GM08714 (cell line): ENCODE data around the gene SHOX.

Source experiments
- H3K4me3 ChIP-seq: fragments of 200-500 bp; sonication (Bioruptor generic); 2 replicates; pipeline ENCODE4 v1.5.1; 2014; ENCODE audit warnings: mild to moderate bottlenecking, low read length, inconsistent platforms
- ZNF274 ChIP-seq: IDR thresholded peaks from 2 replicates; pipeline ENCODE4 v1.6.1; 2012; ENCODE audit warnings: mild to moderate bottlenecking, low read depth, low read length

The SHOX gene

DNA sequence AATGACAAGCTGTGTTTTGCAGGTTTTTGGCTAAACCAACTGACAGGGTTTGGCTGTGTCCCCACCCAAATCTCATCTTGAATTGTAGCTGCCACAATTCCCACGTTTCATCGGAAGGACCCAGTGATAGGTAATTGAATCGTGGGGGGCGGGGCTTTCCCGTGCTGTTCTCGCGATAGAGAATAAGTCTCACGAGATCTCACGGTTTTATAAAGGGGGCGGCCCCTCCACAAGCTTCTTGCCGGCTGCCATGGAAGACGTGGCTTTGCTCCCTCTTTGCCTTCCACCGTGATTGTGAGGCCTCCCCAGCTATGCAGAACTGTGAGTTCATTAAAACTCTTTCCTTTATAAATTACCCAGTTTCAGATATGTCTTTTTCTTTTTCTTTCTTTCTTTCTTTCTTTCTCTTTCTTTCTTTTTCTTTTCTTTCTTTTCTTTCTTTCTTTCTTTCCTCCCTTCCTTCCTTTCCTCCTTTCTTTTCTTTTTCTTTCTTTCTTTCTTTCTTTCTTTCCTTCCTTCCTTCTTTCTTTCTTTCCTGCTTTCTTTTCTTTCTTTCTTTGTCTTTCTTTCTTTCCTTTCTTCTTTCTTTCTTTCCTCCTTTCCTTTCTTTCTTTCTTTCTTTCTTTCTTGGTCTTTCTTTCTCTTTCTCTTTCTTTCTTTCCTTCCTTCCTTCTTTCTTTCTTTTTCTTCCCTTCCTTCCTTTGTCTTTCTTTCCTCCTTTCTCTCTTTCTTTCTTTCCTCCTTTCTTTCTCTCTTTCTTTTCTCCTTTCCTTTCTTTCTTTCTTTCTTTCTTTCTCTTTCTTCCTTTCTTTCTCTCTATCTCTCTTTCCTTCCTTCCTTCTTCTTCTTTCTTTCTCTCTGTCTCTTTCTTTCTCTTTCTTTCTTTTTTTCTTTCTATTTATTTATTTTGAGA, 54.8 kb downstream of the SHOX start:
- no peak for TF ChIP-seq ZNF274
- H3K4me3 ChIP-seq: no peak overlapping the region

DNA sequence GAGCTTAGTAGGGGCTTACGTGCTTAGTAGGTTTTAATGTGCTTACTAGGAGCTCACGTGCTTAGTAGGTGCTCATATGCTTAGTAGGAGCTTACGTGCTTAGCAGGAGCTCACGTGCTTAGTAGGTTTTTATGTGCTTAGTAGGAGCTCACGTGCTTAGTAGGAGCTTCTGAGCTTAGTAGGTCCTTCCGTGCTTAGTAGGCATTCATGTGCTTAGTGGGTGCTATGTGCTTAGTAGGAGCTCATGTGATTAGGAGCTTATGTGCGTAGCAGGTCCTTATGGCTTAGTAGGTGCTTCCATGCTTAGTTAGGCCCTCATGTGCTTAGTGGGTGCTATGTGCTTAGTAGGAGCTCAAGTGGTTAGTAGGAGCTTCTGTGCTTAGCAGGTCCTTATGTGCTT, 59.4 kb downstream of the SHOX start:
- H3K4me3 ChIP-seq: no peak overlapping the region
- TF ChIP-seq ZNF274: no peak

DNA sequence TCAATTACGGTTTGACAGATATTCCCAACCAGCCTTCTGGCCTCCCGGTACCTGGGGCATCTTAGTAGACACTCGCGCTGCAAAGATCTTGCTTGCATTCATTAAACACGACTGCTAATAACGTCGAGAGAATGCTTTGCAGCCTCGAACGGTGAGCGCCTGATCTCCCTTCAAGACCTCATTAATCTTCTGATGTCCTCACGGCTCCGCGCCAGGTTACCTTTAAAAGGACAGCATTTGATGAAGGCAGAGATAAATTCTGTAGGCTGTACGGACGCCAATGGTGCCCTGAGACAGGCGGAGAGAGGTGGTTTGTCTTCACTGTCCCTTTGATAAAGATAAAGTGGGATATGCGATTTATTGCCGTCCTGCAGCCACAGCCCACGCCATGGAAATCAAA, 64.2 kb downstream of the SHOX start:
- TF ChIP-seq ZNF274: no peak
- no peak overlapping the region for H3K4me3 ChIP-seq

DNA sequence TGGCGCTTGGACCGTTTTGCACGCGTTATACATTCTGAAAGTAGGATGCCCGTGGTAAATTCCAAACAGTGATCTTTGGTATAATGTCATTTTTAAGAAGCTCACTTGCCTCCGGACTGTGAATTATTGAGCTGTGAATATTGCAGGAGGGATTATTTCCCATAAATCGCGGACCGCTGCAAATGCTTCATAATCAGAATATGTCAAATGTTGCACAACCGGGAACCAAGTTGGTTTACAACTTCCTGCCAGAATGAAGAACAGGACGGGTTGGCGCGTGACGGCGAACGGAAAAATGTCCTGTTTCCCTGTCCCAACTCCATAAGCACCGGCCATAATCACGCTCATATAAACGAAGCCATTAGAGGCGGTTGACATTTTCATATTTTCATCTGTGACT, 67.6 kb downstream of the SHOX start:
- TF ChIP-seq ZNF274: no peak
- no peak overlapping the region for H3K4me3 ChIP-seq

DNA sequence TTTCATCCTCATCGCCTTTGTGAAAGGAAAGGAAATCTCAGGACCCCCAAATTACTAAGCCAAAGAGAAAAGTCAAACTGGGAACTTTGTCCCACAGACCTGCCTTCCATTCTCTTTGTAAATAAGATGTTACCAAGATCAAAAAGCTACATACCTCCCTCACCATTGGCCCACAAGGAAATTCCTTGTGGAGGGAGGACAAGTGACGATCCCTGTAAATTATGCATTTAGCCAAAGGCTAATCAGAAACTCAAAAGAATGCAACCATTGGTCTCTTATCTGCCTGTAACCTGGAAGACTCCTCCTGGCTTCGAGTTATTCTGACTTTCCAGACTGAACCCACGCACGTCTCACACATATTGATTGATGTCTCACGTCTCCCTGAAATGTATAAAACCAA, 70.3 kb downstream of the SHOX start:
- no peak for TF ChIP-seq ZNF274
- no peak overlapping the region for H3K4me3 ChIP-seq

DNA sequence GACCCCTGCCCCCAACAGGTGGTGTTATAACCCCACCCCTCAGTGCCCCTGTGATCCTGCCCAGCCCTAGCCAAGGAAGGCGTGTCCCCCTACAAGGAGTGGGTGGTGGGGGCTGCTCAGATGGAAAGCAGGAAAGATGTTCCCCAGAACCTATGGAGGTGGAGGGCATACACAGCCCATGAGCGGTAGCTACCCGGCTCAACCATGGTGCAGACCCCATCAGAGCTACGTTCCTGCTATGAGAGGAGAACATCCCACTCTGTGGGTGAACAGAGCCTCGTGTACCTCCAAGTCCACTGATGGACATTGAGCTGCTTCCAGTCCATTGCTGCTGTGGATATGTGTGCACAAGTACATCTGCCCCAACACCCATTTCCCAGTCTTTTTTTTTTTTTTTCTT, 71.1 kb downstream of the SHOX start:
- no peak for TF ChIP-seq ZNF274
- H3K4me3 ChIP-seq: no peak overlapping the region

DNA sequence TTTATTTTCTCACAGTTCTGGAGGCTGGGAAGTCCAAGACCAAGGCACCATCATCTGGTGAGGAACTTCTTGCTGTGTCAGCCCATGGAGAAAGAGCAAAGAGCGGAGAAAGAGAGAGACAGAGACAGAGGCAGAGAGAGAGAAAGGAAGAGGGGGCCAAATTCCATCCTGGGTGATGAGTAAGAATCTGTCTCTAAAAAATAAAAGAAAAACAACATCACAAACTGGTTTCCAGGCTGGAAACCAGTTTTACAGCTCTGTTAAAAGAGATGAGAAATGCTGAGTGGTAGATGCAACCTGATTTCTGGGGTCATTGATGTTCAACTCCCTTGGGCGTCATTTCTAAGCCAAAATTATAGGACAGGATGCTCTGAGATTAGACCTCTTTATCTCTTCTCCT, 72.9 kb downstream of the SHOX start:
- no peak overlapping the region for H3K4me3 ChIP-seq
- no peak for TF ChIP-seq ZNF274

DNA sequence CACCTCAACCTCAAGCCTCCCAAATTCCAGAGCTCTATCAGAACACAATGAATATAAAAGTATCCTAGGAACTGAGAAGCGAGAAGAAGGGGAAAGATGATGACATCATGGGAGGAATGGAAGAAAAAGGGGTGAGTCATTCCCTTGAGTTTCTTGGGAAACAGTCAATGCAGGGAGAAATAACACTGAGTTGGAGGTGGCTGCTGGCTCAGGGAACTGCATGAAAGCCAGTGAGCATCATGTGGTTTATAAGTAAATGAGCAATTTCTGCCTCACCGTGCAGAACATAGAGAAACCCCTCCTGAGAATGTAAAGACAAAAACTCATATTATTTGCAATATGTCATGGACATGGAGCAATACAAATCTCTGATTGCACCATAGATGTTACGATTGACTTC, 73.3 kb downstream of the SHOX start:
- TF ChIP-seq ZNF274: no peak
- H3K4me3 ChIP-seq: no peak overlapping the region
